NT2/D1 (cell line): ENCODE data around the gene CDH24.

ENCODE experiments used
- DNase-seq: peaks from one replicate; pipeline ENCODE4 v3.0.0-alpha.2; 2011; ENCODE audit warnings: low read depth, low spot score
- H3K27me3 ChIP-seq: 2 replicates; pipeline ENCODE4 v1.6.0; 2011; ENCODE audit warnings: mild to moderate bottlenecking; ENCODE audit not compliant: insufficient read length, insufficient read depth
- H3K36me3 ChIP-seq: 2 replicates; pipeline ENCODE4 v1.6.1; 2011; ENCODE audit warnings: mild to moderate bottlenecking, low read length, mixed read lengths; ENCODE audit not compliant: insufficient read depth, insufficient read length
- H3K4me1 ChIP-seq: 2 replicates; pipeline ENCODE4 v1.5.1; 2011; ENCODE audit not compliant: insufficient read depth, insufficient read length
- H3K4me3 ChIP-seq: 2 replicates; pipeline ENCODE4 v1.5.1; 2011; ENCODE audit warnings: low read depth; ENCODE audit not compliant: insufficient read length
- H3K9ac ChIP-seq: 2 replicates; pipeline ENCODE4 v1.6.0; 2011; ENCODE audit warnings: low read depth; ENCODE audit not compliant: insufficient read length
- H3K9me3 ChIP-seq: 2 replicates; pipeline ENCODE4 v1.5.1; 2011; ENCODE audit warnings: mild to moderate bottlenecking, low read length; ENCODE audit not compliant: insufficient read depth
- SUZ12 ChIP-seq: IDR thresholded peaks from 2 replicates; pipeline ENCODE4 v1.6.1; 2011; ENCODE audit not compliant: insufficient read length, insufficient read depth; ENCODE audit errors: extremely low read depth
- YY1 ChIP-seq: IDR thresholded peaks from 2 replicates; pipeline ENCODE4 v1.6.1; 2011; ENCODE audit not compliant: insufficient read length, insufficient read depth
- ZNF274 ChIP-seq: IDR thresholded peaks from 2 replicates; pipeline ENCODE4 v1.6.1; 2011; ENCODE audit warnings: mild to moderate bottlenecking, low read depth, low read length

The CDH24 gene

DNA sequence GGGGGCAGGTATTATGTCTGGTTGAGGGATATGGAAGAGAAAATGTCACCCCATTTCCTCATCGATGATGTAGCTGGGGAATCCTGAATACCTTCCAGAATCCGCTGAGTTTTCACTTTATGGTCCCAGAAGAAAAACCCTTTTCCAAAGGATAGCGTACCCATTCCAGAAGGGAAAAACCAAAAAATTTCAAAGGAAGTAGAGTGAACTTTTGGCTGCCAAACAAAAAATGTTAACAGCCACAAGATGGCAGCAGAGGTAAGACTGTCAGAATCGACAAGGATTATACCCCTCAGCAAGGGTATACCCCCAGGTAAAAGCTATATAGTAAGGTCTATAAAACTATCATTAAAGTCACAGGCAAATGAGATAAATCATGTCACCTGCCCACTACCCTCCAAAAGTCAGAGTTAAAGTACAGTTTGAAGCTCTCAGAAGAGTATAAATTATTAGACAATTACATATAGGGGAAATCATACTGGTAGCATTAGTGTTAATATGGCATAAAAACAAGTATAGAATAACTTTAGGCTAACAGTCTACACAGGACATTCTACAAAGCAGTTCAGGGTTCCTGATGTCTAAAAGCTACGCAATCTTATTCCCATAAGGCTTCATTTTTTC is 19.6 kb upstream of the CDH24 start:
- no peak overlapping the region for H3K4me3 ChIP-seq
- H3K27me3 ChIP-seq, result no peaks in the 10 kb centered on the region
- H3K36me3 ChIP-seq, result peaks cover 94% of the 10 kb centered on the region
- TF ChIP-seq SUZ12 (no peak), YY1 (no peak), ZNF274 (no peak)
- no peak overlapping the region for H3K9ac ChIP-seq
- no peaks in the 10 kb centered on the region for H3K9me3 ChIP-seq
- H3K4me1 ChIP-seq, result peaks cover 2% of the 10 kb centered on the region
- DNase-seq, result no peak

DNA sequence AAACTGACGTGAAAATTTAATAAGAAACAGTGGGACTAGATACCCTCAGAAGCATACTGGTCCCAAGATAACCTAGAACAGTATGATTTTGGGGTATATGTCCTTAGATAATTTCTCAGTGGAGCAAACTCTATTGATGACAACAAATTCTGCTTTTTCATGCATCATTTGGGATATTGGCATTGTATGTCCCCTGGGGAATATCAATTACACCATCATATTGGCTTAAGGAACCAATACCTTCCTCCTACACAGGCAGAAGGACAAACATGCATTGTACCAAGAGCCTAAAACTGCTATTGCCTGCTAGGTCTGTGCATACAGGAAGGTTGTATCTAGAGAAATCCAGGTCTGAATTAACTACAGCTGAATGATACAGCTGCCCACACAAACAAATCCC is 17.6 kb upstream of the CDH24 start:
- Histone ChIP-seq H3K9me3 (no peaks in the 10 kb centered on the region), H3K4me3 (no peak overlapping the region), H3K4me1 (peaks cover 4% of the 10 kb centered on the region), H3K27me3 (no peaks in the 10 kb centered on the region), H3K9ac (no peak overlapping the region), H3K36me3 (peaks cover 76% of the 10 kb centered on the region)
- TF ChIP-seq ZNF274, result no peak
- no peak for TF ChIP-seq SUZ12
- TF ChIP-seq YY1, result no peak
- no peak for DNase-seq

DNA sequence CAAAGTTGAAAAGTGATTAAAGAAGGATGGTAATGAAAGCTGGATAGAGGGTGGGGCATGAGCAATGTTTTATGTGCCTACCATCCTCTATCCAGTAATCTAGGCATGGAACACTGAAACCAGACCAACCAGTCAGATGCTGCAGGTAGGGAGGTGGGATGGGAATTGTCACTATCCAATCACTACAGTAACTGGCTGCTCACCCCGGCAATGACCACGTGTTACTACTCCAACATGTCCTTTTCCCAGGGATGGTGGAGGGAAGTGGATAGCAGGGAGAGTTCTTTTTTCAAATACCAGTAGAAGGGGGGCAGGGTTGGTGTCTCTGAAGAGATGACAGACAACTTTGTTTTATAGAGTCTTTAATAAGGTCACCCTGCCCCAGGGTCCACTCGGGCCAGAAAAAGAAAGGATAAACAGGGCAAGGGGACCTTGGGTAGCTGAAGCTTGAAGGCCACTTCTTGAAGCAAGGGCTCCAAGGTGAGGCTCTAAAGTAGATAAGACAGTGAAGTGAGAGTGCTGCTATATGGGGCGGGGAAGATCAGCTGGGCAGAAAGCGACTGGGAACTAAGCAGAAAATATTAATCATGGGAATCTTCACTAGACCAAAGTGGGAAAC is 14.7 kb upstream of the CDH24 start:
- H3K4me3 ChIP-seq, result no peak overlapping the region

DNA sequence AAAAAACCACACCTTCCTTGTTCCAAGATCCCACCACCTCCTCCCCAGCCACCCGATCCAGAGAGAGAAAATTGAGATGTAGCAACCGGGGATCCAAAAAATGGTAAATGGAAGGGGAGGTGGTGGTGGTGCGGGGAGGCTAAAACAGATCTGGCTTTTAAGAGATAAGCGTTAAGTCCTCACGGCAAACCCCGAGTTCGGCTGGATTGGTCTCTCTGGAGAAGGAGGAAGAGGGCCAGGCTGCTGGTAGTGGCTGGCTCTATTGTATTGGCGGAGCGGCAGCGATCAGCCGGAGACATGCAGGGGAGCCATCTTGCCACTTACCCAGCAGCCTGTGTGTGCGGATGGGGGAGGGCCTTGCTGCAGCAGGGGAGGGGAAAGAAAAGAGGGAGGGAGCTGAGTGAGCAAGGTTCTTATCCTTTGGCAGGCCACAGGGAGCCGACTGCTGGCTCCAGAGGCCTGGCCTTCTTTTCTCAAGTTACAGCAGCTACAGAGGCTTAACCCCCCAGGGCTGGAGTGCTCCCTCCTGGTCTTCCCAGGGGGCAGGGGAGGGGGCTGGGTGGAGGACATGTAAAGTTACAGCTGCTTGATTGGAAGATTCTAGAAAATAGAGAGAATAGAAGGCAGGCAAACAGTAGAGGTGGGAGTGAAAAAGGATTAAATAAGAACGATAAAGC is 14.1 kb upstream of the CDH24 start:
- Histone ChIP-seq H3K4me1 (peaks cover 23% of the 10 kb centered on the region), H3K27me3 (no peaks in the 10 kb centered on the region), H3K9ac (peak overlapping the region; percentile 91), H3K36me3 (peaks cover 76% of the 10 kb centered on the region), H3K9me3 (no peaks in the 10 kb centered on the region), H3K4me3 (peak overlapping the region; percentile 84)
- peak; percentile 87 for DNase-seq
- TF ChIP-seq YY1 (peak; percentile 80), ZNF274 (no peak), SUZ12 (no peak)

More for the DNA sequence above, 14.7 kb upstream of the CDH24 start:
- no peaks in the 10 kb centered on the region for H3K9me3 ChIP-seq
- peaks cover 17% of the 10 kb centered on the region for H3K4me1 ChIP-seq
- H3K36me3 ChIP-seq, result peaks cover 75% of the 10 kb centered on the region
- no peak for DNase-seq
- no peaks in the 10 kb centered on the region for H3K27me3 ChIP-seq
- TF ChIP-seq SUZ12 (no peak), ZNF274 (no peak), YY1 (no peak)
- H3K9ac ChIP-seq, result peak overlapping the region; percentile 8

DNA sequence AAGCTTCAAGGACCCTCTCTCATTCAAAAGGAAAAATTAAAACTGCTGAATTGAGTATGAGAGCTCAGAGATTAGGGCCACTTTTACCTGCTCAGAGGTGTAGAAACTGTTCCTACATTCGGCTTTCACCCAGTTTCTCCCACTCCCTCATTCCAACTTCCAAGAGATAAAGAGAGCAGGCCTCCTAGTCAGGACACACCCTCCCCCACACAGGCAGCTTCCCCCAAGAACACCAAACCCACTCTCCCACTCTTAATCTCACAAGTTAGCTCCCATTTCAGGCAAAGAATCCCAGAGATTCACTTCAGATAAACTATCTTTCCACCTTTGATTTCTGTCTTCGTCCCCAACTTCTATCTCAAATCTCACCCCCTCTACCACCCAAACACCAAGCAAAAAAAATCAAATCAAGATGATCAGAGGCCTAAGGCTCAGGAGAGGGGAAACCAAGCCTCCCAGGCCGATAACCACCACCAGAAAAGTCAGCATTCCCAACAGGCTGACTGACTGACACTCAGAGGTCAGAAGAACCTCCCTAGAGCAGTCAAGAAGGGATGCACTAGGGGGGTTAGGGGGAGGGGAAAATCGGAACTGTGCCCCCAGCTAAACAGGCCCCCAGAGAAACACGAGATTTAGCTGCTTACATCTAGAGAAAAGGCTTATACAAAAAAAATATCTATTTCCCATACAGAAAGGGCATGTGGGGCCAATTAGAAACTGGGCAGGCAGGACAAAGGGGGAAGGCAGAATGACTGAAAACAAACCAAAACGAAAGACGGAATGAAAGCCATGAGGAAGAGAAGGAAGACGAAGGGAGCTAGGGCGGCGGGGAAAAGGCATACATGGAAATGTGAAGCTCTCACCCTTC is 13.2 kb upstream of the CDH24 start:
- peaks cover 24% of the 10 kb centered on the region for H3K4me1 ChIP-seq
- no peaks in the 10 kb centered on the region for H3K9me3 ChIP-seq
- no peaks in the 10 kb centered on the region for H3K27me3 ChIP-seq
- H3K4me3 ChIP-seq, result peak overlapping the region; percentile 84
- H3K9ac ChIP-seq, result peak overlapping the region; percentile 91
- TF ChIP-seq ZNF274 (no peak), YY1 (no peak), SUZ12 (no peak)
- H3K36me3 ChIP-seq, result peaks cover 76% of the 10 kb centered on the region
- no peak for DNase-seq

DNA sequence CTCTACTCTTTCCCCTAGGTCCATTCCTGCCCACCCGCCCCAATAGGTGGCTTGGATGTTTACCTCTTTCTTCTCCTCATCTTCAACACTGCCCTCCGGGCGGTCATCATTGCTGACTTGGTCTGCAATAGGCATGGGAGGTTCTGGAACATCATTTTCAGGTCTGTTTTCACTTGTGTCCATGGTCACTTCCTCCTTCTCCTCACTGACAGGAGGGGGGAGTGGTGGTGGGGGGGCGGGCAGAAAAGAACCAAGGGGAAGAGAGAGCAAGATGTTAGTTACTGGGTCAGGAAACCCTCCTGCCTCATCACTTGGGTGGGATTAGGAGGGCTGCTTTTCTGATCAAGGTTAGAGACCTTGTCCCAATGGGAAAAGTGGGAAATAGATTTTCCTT is 12.1 kb upstream of the CDH24 start:
- H3K36me3 ChIP-seq, result peaks cover 77% of the 10 kb centered on the region
- peak overlapping the region; percentile 27 for H3K9ac ChIP-seq
- TF ChIP-seq SUZ12, result no peak
- no peak for TF ChIP-seq ZNF274
- no peak for TF ChIP-seq YY1
- H3K9me3 ChIP-seq, result no peaks in the 10 kb centered on the region
- DNase-seq, result no peak
- H3K4me1 ChIP-seq, result peaks cover 24% of the 10 kb centered on the region
- peak overlapping the region; percentile 15 for H3K4me3 ChIP-seq
- no peaks in the 10 kb centered on the region for H3K27me3 ChIP-seq
